HG03558 (cell line): ENCODE results near the gene SMARCD1.
A peak's percentile ranks its signal among the peaks of the same experiment; 100 is the strongest.

Experiments
- ATAC-seq: cut with Tn5 transposase; IDR thresholded peaks from one replicate; pipeline ENCODE4 v1.9.1; 2021; ENCODE audit warnings: moderate number of reproducible peaks; ENCODE audit not compliant: unreplicated experiment; ENCODE audit errors: extremely low read depth

SMARCD1 gene

DNA sequence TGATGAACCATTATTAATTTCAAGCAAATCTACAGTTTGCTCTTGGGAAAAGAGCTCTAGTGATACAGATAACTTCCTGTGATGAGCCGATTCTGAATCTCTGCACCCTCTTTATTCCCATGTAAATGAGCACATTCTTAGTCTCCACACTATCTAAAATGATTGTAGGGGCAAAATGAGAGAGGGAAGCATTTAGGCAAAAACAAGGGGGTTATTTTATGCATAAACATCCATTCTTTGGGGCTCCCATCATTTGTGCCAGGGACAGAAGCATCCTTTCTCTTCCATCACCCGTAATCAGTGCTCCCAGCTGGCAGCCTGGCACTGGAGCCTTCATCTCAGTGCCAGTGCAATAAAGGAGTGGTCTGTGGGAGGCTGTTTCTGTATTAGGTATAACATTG, 17.0 kb downstream of the SMARCD1 start:
- no peak for ATAC-seq

GRCh38 chr12:50102646-50103309, 17.6 kb downstream of the SMARCD1 start:
- no peak for ATAC-seq

GRCh38 chr12:50103351-50103750, 18.2 kb downstream of the SMARCD1 start:
- ATAC-seq = no peak

DNA sequence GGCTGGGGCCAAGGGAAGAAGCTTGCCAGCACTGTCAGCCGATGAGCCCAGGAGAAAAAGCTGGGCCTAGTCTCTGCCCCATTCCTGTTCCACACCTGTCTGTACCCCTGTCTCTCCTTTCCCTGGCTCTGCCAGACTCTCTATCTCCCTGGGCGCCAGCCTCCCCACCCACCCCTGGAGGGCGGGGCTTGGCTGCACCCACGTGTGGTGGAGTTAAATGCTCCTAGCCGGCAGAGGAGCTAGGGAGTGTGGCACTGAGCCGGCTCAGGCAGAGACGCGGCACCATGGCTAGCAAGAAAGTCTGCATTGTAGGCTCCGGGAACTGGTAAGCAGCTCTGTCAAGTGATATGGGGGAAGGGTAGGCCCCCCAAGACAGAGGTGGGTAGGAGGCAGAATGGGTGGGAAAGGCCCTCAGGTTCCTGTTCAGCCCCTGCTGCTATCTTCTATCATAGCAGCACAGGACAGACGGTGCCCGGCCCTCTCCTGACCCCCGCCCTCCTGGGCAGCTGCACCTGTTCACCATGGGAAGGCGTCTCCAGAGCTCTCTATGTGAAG, 18.7 kb downstream of the SMARCD1 start, which contains the start of gene GPD1:
Gene GPD1 (plus strand): TSS at position 242 of the 555 bp plus-strand sequence. CDS start 43 bp downstream, at position 285.
- ATAC-seq = no peak

DNA sequence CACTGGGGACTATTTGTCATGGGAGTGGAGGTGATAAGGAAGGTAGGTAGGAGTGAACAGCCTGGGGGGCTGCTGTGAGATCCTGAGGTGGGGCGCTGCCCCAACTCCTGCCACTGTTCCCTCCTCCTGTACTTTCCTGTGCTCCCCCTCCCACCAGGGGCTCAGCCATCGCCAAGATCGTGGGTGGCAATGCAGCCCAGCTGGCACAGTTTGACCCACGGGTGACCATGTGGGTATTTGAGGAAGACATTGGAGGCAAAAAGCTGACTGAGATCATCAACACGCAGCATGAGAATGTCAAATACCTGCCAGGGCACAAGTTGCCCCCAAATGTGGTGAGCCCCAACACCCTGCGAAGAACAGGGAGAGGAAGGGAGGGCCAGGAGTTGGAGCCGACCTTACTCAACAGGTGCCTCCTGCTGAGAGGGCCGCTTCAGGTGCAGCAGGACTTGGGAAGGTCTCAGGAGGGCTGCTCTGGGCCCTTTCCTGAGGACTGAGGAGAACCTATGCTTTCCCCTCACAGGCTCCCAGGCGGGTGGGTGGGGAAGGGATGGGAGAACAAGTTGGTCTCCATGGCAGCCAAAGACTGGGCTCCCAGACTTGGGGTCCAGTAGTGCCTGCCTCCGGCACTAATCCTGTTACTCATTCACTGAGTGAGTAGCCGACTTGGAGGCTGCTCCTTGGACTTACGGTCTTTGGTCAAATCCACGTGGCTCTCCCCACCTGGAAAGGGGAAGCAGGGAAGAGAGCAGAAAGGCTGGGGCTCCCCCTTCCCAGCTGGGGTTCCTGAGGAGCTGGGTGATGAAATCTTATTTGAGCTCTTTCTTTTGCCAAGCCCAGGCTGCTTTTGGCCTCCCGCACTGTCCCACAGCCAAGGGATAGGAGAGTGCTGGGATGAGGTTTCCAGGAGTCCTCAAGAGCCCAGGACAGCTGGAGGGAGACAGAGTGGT, 19.6 kb downstream of the SMARCD1 start:
- ATAC-seq = no peak

DNA sequence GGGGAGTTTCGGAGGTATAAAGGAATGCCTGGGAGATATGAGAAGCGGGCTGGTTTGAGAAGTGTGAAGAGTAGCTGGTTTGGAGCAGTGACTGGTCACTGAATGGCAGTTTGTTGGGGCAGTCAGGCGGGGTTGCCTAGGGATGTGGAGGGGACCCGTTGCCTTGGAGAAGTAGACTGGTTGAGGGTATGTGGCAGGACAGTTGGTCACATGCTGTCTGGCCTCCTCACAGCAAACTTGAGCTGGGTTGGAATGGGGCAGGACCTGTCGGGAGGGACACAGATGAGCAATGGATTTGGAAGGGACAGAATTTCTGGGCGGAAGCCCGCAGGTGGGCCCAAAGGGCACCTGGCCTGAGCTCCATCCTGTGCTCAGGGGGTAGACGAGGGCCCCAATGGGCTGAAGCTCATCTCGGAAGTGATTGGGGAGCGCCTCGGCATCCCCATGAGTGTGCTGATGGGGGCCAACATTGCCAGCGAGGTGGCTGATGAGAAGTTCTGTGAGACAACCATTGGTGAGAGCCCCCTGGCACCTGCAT, 20.8 kb downstream of the SMARCD1 start:
- no peak for ATAC-seq

DNA sequence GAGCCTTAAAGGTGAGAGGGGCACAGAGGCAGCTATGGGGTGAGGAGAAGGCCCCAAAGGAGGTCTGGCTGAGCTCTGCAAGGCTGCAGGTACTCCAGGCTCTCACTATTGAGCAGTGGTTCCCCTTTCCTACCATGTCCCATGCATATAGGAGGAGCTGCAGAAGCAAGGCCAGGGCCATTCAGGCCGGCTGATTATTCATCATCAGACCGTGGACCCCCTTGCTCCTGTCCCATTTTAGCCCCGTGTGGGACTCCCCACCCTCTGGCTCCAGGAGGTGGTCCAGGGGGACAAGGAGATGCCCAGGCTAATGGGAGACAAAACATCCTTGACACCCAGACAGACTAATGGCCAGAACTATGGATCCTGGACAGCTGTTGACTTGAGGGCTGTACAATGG, 21.8 kb downstream of the SMARCD1 start:
- ATAC-seq = no peak

DNA sequence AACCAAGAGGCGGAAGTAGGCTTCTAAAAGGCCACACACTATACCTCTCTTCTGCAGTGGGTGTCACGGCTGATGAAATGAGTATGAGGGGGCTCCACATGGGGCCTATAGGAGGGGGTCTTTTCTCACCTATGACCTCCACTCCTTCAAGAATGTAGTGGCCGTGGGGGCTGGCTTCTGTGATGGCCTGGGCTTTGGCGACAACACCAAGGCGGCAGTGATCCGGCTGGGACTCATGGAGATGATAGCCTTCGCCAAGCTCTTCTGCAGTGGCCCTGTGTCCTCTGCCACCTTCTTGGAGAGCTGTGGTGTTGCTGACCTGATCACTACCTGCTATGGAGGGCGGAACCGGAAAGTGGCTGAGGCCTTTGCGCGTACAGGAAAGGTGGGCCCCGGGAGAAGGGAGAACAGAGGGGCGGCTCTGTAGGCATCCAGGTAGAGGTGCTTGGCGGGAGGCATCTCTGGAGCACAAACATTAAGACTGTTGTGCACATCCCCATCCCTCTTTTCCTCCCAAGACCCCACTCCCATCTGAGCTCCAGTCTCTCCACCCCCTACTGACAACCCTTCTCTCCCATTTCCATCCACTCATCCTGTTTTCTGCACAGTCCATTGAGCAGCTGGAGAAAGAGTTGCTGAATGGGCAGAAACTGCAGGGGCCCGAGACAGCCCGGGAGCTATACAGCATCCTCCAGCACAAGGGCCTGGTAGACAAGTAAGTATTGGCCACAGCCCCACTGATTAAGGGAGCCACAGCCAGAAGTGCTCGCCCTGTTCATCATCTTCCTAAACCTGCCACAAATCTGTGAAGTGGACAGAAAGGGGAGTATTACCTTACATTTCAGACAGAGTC, 22.5 kb downstream of the SMARCD1 start:
- no peak for ATAC-seq

DNA sequence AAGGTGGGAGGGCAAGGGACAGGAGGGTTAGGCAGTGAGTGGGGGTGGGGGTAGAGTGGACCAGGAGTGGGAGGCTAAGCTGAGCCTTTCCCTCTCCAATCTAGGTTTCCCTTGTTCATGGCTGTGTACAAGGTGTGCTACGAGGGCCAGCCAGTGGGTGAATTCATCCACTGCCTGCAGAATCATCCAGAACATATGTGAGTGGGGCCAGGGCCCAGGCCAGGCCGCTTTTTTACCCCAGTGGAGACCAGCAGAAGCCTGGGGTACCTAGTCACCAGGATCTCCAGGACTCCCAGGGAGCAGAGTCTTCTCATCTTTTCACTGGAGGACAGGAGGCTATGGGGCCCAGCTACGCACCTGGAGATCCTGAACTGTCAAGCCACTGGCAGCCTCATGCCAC, 24.2 kb downstream of the SMARCD1 start:
- ATAC-seq = no peak

GRCh38 chr12:50110127-50110761, 25.1 kb downstream of the SMARCD1 start:
- no peak for ATAC-seq

GRCh38 chr12:50110762-50111351, 25.7 kb downstream of the SMARCD1 start:
- no peak for ATAC-seq

- ATAC-seq = peak; percentile 1
Measured at GRCh38 chr12:50111395-50111692, 26.2 kb downstream of the SMARCD1 start.

DNA sequence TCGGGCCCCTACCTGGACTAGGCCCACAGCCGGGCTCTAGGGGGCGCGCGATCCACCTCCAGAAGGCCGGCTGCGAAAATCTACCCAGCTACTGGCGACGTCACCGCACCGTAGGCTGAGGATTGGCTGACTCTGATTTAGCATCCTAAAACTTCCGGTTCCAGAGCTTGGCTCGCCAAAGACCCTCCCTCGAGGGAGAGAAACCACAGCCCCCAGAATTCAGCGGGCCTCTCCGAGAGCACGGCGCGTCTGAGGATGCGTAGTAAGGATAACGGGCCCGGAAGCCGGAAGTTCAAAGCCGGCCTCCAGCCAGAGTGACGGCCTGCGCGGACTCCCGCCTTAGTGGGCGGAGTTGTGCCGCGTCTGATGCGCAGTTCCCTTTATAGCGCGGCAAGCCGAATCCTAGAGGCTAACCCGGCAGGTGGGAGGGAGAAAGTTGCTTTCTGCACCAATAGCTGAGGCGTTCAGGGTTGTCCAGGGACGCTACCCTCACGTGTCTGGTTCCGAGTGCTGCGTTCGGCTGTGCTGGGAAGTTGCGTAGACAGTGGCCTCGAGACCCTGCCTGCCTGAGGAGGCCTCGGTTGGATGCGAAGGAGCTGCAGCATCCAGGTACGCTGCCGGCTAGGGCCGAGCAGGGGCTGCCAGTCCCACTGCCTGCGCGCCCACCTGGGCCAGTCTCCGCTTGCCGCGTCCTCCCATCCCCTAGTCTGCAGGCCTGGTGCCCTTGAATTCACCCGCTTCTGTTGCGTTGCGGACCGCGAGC, 26.7 kb downstream of the SMARCD1 start, which contains the start of gene COX14:
Gene COX14 (plus strand): TSS at position 544 of the 763 bp plus-strand sequence. CDS start 7,808 bp downstream, outside the sequence.
- ATAC-seq = peak; percentile 69

DNA sequence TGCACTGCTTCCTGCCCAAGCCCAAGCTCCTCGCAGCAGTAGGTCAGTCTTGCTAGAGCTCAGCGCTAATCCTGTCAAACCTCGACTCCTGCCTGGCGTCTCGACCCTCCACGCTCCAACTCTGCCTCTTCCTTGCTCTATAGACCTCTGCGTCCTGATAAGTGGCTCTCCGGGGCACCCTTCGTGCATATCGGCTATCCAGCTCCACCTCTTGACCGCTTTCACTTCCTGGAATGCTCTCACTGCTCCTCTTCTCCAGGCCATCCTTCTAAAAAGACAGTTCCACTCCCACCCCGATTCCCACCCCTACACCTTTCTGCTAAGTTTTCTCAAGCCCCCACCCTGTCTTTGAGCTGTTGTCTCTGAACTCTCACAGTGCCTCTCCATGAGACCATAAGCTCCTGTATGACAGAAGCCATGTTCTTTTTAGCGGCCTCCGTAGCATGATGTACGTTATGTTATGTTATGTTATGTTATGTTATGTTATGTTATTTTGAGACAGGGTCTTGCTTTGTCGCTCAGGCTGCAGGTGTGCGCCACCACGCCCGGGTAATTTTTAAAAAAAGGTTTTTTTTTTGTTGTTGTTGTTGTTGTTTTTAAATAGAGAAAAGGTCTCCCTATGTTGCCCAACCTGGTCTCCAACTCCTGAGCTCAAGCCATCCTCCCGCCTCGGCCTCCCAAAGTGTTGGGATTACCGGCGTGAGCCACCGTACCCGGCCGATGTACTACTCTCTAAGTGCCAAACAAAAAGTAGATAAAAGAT, 27.5 kb downstream of the SMARCD1 start:
- ATAC-seq = no peak

DNA sequence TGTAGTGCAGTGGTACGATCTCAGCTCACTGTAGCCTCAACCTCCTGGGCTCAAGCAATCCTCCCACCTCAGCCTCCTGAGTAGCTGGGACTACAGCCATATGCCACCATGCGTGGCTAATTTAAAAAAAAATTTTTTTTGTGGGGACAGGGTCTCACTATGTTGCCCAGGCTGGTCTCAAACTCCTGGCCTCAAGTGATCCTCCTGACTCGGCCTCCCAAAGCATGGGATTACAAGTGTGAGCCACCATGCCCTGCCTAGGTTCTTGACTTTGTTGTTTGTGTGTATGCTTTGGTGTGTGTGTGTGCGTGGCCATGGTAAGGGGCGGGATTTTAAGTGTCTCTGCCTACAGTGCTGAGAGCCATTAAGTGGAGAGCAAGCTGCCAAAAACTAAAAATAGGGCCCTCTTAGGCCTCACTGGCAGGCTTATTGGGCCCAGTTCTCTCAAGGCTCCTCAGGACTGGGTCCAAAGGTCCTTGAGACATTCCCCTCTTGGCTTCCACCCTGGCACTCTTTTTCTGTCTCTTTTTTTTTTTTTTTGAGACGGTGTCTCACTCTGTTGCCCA, 32.0 kb downstream of the SMARCD1 start:
- ATAC-seq = no peak

GRCh38 chr12:50119387-50119786, 34.2 kb downstream of the SMARCD1 start:
- no peak for ATAC-seq

GRCh38 chr12:50120521-50120920, 35.4 kb downstream of the SMARCD1 start:
- ATAC-seq = no peak
